Measurements from ENCODE around the gene SCN3A. TPM values are rescaled to one million over a fixed set of nuclear protein-coding genes. Genes with fewer than 3 reads are reported as not detected.

Gene SCN3A
- total and polyA plus RNA-seq, 2 of the 4 experiments (the other 2 are of a cell fraction): 0.26 to 0.90 TPM

DNA sequence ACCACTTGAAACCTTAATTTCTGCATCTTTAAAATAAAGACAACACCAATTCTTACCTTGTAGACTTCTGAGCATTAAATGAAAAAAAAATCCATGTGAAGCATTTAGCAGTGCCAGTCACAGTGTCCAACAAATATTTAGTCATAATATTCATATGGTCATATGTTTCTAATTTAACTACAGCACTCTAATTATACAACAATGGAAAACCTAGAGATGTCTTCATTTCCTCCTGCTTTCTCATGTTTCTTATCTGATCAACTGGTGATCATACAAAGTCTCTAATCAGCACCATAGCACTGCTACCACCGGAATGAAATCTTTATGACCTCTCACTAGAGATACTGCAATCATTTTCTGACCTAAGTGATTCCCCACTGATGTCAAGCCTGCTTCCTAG lies 10.2 kb upstream of the SCN3A start:
- Histone ChIP-seq H3K4ac (ENCODE audit: low read depth, low read length) (no peak overlapping the region), H3K4me2 (ENCODE audit: low read depth, low read length) (no peak overlapping the region), H3K18ac (ENCODE audit: low read depth, low read length) (no peak overlapping the region), H4K5ac (ENCODE audit: low read depth, low read length) (no peak overlapping the region), H3K9me3 (ENCODE audit: control insufficient read depth, insufficient read depth, low read length) (no peaks in the 10 kb centered on the region), H2AK9ac (replicated peaks; ENCODE audit: low read depth, low read length, poor library complexity) (no peak overlapping the region), H4K91ac (ENCODE audit: insufficient read depth, low read depth, low read length) (no peak overlapping the region), H2BK5ac (ENCODE audit: low read depth, low read length, poor library complexity, severe bottlenecking) (no peak overlapping the region), H2BK15ac (ENCODE audit: low read depth, low read length) (no peak overlapping the region), H3K27me3 (ENCODE audit: control insufficient read depth, insufficient read depth, low read length) (no peaks in the 10 kb centered on the region), H4K8ac (ENCODE audit: low read depth in 2 of 2, low read length in 2 of 2) (no peak overlapping the region), H3K4me1 (ENCODE audit: control insufficient read depth, insufficient read depth, low read length) (no peaks in the 10 kb centered on the region), H3K9me1 (ENCODE audit: insufficient read depth, low read length) (no peaks in the 10 kb centered on the region), H3K36me3 (ENCODE audit: control insufficient read depth, insufficient read depth, low read length) (no peaks in the 10 kb centered on the region), H2AK5ac (ENCODE audit: low read depth, low read length) (no peak overlapping the region), H2AFZ (replicated peaks; ENCODE audit: low read length, poor library complexity) (no peak overlapping the region), H3K14ac (replicated peaks; ENCODE audit: low read depth, low read length) (no peak overlapping the region), H3K27ac (ENCODE audit: insufficient read depth, low read length) (no peak overlapping the region), H3K9ac (ENCODE audit: low read depth, low read length) (no peak overlapping the region), H3K56ac (ENCODE audit: extremely low read depth, insufficient read depth, low read length) (no peak overlapping the region), H4K20me1 (ENCODE audit: insufficient read depth, low read length) (no peaks in the 10 kb centered on the region), H3K4me3 (ENCODE audit: insufficient read depth, low read depth, low read length) (no peak overlapping the region), H2BK120ac (ENCODE audit: low read depth, low read length) (no peak overlapping the region), H3K79me1 (ENCODE audit: low read depth in 1 of 2, low read length in 2 of 2) (no peaks in the 10 kb centered on the region), H3K23ac (ENCODE audit: low read depth, low read length) (no peak overlapping the region), H2BK20ac (ENCODE audit: low read depth, low read length) (no peak overlapping the region)
- in situ Hi-C loops (cut with MboI; ENCODE audit: low sequenced_read_pairs): no loop called here
- no peak for TF ChIP-seq RAD21 (IDR thresholded peaks at IDR 0.05; ENCODE audit: low read length)
- TF ChIP-seq, protein P1, sequence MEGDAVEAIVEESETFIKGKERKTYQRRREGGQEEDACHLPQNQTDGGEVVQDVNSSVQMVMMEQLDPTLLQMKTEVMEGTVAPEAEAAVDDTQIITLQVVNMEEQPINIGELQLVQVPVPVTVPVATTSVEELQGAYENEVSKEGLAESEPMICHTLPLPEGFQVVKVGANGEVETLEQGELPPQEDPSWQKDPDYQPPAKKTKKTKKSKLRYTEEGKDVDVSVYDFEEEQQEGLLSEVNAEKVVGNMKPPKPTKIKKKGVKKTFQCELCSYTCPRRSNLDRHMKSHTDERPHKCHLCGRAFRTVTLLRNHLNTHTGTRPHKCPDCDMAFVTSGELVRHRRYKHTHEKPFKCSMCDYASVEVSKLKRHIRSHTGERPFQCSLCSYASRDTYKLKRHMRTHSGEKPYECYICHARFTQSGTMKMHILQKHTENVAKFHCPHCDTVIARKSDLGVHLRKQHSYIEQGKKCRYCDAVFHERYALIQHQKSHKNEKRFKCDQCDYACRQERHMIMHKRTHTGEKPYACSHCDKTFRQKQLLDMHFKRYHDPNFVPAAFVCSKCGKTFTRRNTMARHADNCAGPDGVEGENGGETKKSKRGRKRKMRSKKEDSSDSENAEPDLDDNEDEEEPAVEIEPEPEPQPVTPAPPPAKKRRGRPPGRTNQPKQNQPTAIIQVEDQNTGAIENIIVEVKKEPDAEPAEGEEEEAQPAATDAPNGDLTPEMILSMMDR (conservative IDR thresholded peaks at IDR 0.05; ENCODE audit: low read depth, low read length): no peak
- TF ChIP-seq SMC3 (IDR thresholded peaks at IDR 0.05; ENCODE audit: low read depth, low read length): no peak
- TF ChIP-seq CEBPB (IDR thresholded peaks at IDR 0.05; ENCODE audit: low read depth, low read length): no peak
- no peak for TF ChIP-seq MAFK (IDR thresholded peaks at IDR 0.05; ENCODE audit: low read depth, low read length)
- no peak for TF ChIP-seq FOS (IDR thresholded peaks at IDR 0.05; ENCODE audit: low read depth, low read length)
- TF ChIP-seq BHLHE40 (IDR thresholded peaks at IDR 0.05; ENCODE audit: low read depth, low read length): no peak
- ChIA-PET CTCF (no interaction called here), POLR2A (ENCODE audit: unreplicated experiment) (no interaction called here)
- ATAC-seq (ENCODE audit: low read depth) (no peak), DNase-seq (no peak)
- WGBS, 2 experiments (ENCODE audit: extremely low coverage in 2 of 2, insufficient read length in 1 of 2): 57% methylated on average over 1 of the region's 1 CpG; no CpG with 5 or more reads in 1 of the 2 experiments
- intact Hi-C loops (cut with micrococcal nuclease): no loop called here
- no TSS peak for BruUV-seq (replicated peaks)
- dilution Hi-C loops (cut with HindIII; ENCODE audit: low sequenced_read_pairs, unreplicated experiment): no loop called here

All from IMR-90 (cell line).